ENCODE data around the gene TCF4. TPM values are rescaled to one million over a fixed set of nuclear protein-coding genes. Genes with fewer than 3 reads are reported as not detected.

The TCF4 gene
- total and polyA plus RNA-seq, 2 donors (not counting 3 experiments of a cell fraction or from before 2014, with no cell fraction given): 183 to 390 TPM

- POLR2A ChIA-PET: interaction anchor here (0.7 kb wide), 1 partner anchor 18 kb away, joined by 3 read pairs; no protein-coding TSS in a partner anchor
- CTCF ChIA-PET: interaction anchor here (1.0 to 1.4 kb wide), 4 partner anchors 32 to 152 kb away, joined by 3 to 6 read pairs (median 4); no protein-coding TSS in a partner anchor
- Histone ChIP-seq H3K9me1 (replicated peaks; ENCODE audit: control insufficient read depth, extremely low read depth, insufficient read depth, low read length) (no peaks in the 10 kb centered on the region), H3K9ac (replicated peaks; ENCODE audit: extremely low read depth, insufficient read depth, low read length) (peak overlapping the region; percentile 30), H3K27ac (ENCODE audit: insufficient read depth, low read depth, low read length) (peak overlapping the region; percentile 49), H2AFZ (ENCODE audit: low read depth, low read length) (no peak overlapping the region), H4K20me1 (replicated peaks; ENCODE audit: control insufficient read depth, extremely low read depth, insufficient read depth, low read length) (no peaks in the 10 kb centered on the region), H3K36me3 (ENCODE audit: control insufficient read depth in 2 of 2, extremely low read depth in 1 of 2, insufficient read depth in 2 of 2, low read length in 2 of 2) (no peaks in the 10 kb centered on the region), H3K27me3 (ENCODE audit: control insufficient read depth in 2 of 2, insufficient read depth in 2 of 2, low read length in 2 of 2) (no peaks in the 10 kb centered on the region), H3K4me1 (ENCODE audit: control insufficient read depth, extremely low read depth, insufficient read depth, low read length) (peaks cover 32% of the 10 kb centered on the region), H3K4me2 (ENCODE audit: insufficient read depth, low read length) (peak overlapping the region; percentile 77), H3K79me2 (ENCODE audit: control insufficient read depth, insufficient read depth, low read length) (peaks cover 45% of the 10 kb centered on the region), H3K9me3 (replicated peaks; ENCODE audit: control insufficient read depth, insufficient read depth, low read length) (no peaks in the 10 kb centered on the region), H3K4me3 (replicated peaks in 1 of 3; ENCODE audit: insufficient read depth in 1 of 3, low read depth in 1 of 3, low read length in 3 of 3) (peak overlapping the region in 1 of 3 experiments; percentile 29)
- TF ChIP-seq JUN (IDR thresholded peaks at IDR 0.05; ENCODE audit: borderline replicate concordance, insufficient read depth, insufficient read length, low read depth) (no peak), POLR2AphosphoS5 (IDR thresholded peaks at IDR 0.05; ENCODE audit: insufficient read depth, low read depth, low read length) (no peak), MAX (IDR thresholded peaks at IDR 0.05; ENCODE audit: insufficient read depth, insufficient read length) (no peak), MYC (IDR thresholded peaks at IDR 0.05; ENCODE audit: low read depth, low read length) (no peak), CTCF (IDR thresholded peaks at IDR 0.05; ENCODE audit: extremely low read depth in 1 of 2, insufficient read depth in 1 of 2, low read depth in 1 of 2, low read length in 2 of 2) (no peak), GATA2 (IDR thresholded peaks at IDR 0.05; ENCODE audit: insufficient read depth, insufficient read length, low read depth, low read length) (no peak), POLR2A (IDR thresholded peaks at IDR 0.05; ENCODE audit: low read depth, low read length) (no peak), FOS (IDR thresholded peaks at IDR 0.05; ENCODE audit: borderline replicate concordance, insufficient read depth, low read length) (no peak), EZH2 (IDR thresholded peaks at IDR 0.05; ENCODE audit: borderline replicate concordance, low read depth, low read length, severe bottlenecking) (no peak)
- intact Hi-C loops (cut with micrococcal nuclease) (loop anchor here (2.0 kb wide), 1 partner anchor 58 kb away; no protein-coding TSS in a partner anchor), dilution Hi-C loops (cut with MboI; ENCODE audit: extremely low pct_ligation_motif_present, low sequenced_read_pairs) (no loop called here)
- no peak for DNase-seq (ENCODE audit: low read depth, low spot score)
- TSS peak; percentile 86 for BruUV-seq (replicated peaks)
- FAIRE-seq: no peak
Measured at GRCh38 chr18:55420665-55421307, 167.2 kb downstream of the TCF4 start.
